MM.1S (cell line): ENCODE measurements around the gene GLS2.

Experiments
- DNase-seq: peaks from one replicate; pipeline ENCODE4 v3.0.0-alpha.2; 2015
- H2AFZ ChIP-seq: fragments of 300-600 bp; sonication (generic); 2 replicates; pipeline ENCODE4 v1.6.0; 2016; ENCODE audit warnings: antibody characterized with exemption, low read length
- H3F3A ChIP-seq: fragments of 300-600 bp; sonication (generic); 2 replicates; pipeline ENCODE4 v1.6.1; 2016; ENCODE audit warnings: mild to moderate bottlenecking, antibody characterized with exemption, low read length, moderate library complexity, mixed read lengths; ENCODE audit not compliant: insufficient read depth
- H3K27ac ChIP-seq: fragments of 300-600 bp; sonication (generic); 2 replicates; pipeline ENCODE4 v1.5.1; 2016; ENCODE audit warnings: mild to moderate bottlenecking, low read length
- H3K27me3 ChIP-seq: fragments of 300-600 bp; sonication (generic); replicated peaks from 2 replicates; pipeline ENCODE4 v1.6.0; 2016; ENCODE audit warnings: low read length; ENCODE audit not compliant: insufficient read depth
- H3K36me3 ChIP-seq: fragments of 300-600 bp; sonication (generic); replicated peaks from 2 replicates; pipeline ENCODE4 v1.6.1; 2016; ENCODE audit warnings: mild to moderate bottlenecking, low read length, mixed read lengths; ENCODE audit not compliant: insufficient read depth
- H3K4me1 ChIP-seq: fragments of 300-600 bp; sonication (generic); 2 replicates; pipeline ENCODE4 v1.6.1; 2016; ENCODE audit warnings: low read length, mixed read lengths
- H3K4me2 ChIP-seq: fragments of 300-600 bp; sonication (generic); 2 replicates; pipeline ENCODE4 v1.6.0; 2016; ENCODE audit warnings: low read depth, low read length
- H3K4me3 ChIP-seq: fragments of 300-600 bp; sonication (generic); 2 replicates; pipeline ENCODE4 v1.5.1; 2016; ENCODE audit warnings: low read length, mixed read lengths
- H3K79me2 ChIP-seq: fragments of 300-600 bp; sonication (generic); 2 replicates; pipeline ENCODE4 v1.6.1; 2016; ENCODE audit warnings: mixed run types, low read length, mixed read lengths
- H3K9ac ChIP-seq: fragments of 300-600 bp; sonication (generic); 2 replicates; pipeline ENCODE4 v1.6.1; 2016; ENCODE audit warnings: low read length, mixed read lengths
- H3K9me2 ChIP-seq: fragments of 300-600 bp; sonication (generic); replicated peaks from 2 replicates; pipeline ENCODE4 v1.6.1; 2016; ENCODE audit warnings: mild to moderate bottlenecking, low read length, mixed read lengths; ENCODE audit not compliant: insufficient read depth
- H3K9me3 ChIP-seq: fragments of 300-600 bp; sonication (generic); replicated peaks from 2 replicates; pipeline ENCODE4 v1.6.1; 2016; ENCODE audit warnings: mild to moderate bottlenecking, low read length, mixed read lengths; ENCODE audit not compliant: insufficient read depth
- H4K20me1 ChIP-seq: fragments of 300-600 bp; sonication (generic); 2 replicates; pipeline ENCODE4 v1.6.1; 2016; ENCODE audit warnings: mild to moderate bottlenecking, low read length, moderate library complexity, mixed read lengths; ENCODE audit not compliant: insufficient read depth
- EZH2 ChIP-seq: fragments of 300-600 bp; sonication (generic); optimal IDR thresholded peaks from 2 replicates; pipeline ENCODE3; 2017; ENCODE audit warnings: low read depth, mild to moderate bottlenecking, antibody characterized with exemption, low read length, mixed read lengths
- EZH2phosphoT487 ChIP-seq: fragments of 300-600 bp; sonication (generic); IDR thresholded peaks from 2 replicates; pipeline ENCODE4 v1.6.1; 2018; ENCODE audit warnings: antibody characterized with exemption, low read length
- TF ChIP-seq, protein P1 (sequence below): fragments of 300-600 bp; sonication (generic); IDR thresholded peaks from 2 replicates; pipeline ENCODE4 v1.5.1; 2016; ENCODE audit warnings: antibody characterized with exemption, low read length, mixed read lengths

The GLS2 gene

DNA sequence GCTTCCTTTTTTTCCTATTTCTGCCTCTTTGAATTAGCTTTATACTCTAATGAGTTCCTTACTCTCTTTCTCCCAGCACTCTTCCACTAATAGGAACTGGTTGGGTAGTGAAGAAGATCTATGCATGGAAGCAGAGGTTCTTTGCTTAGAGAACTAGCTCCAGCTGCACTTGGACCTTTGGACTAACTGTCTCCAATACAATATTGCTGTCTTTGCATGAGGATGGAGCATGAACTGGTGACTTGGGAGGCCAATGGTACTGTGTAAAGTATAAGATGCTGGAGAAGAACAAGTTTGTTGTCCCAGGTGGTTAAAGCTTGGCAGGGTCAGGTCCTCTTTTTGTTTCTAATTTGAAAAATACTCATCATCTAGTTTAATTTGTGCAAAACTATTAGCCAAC lies 2.4 kb upstream of the GLS2 start:
- H3K4me1 ChIP-seq: peaks cover 6% of the 10 kb centered on the region; the same call in 1 of the 2 replicates
- no peaks in the 10 kb centered on the region for H3K36me3 ChIP-seq
- no peaks in the 10 kb centered on the region for H4K20me1 ChIP-seq
- no peak overlapping the region for H2AFZ ChIP-seq
- no peak overlapping the region for H3K27ac ChIP-seq
- H3K4me3 ChIP-seq: no peak overlapping the region
- no peak for DNase-seq
- no peak overlapping the region for H3K9ac ChIP-seq
- no peaks in the 10 kb centered on the region for H3K9me2 ChIP-seq
- no peak overlapping the region for H3K4me2 ChIP-seq
- H3K9me3 ChIP-seq: no peaks in the 10 kb centered on the region
- no peaks in the 10 kb centered on the region for H3K27me3 ChIP-seq
- no peak for TF ChIP-seq EZH2phosphoT487
- TF ChIP-seq, protein P1, sequence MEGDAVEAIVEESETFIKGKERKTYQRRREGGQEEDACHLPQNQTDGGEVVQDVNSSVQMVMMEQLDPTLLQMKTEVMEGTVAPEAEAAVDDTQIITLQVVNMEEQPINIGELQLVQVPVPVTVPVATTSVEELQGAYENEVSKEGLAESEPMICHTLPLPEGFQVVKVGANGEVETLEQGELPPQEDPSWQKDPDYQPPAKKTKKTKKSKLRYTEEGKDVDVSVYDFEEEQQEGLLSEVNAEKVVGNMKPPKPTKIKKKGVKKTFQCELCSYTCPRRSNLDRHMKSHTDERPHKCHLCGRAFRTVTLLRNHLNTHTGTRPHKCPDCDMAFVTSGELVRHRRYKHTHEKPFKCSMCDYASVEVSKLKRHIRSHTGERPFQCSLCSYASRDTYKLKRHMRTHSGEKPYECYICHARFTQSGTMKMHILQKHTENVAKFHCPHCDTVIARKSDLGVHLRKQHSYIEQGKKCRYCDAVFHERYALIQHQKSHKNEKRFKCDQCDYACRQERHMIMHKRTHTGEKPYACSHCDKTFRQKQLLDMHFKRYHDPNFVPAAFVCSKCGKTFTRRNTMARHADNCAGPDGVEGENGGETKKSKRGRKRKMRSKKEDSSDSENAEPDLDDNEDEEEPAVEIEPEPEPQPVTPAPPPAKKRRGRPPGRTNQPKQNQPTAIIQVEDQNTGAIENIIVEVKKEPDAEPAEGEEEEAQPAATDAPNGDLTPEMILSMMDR: no peak
- TF ChIP-seq EZH2: no peak
- no peaks in the 10 kb centered on the region for H3K79me2 ChIP-seq
- no peaks in the 10 kb centered on the region for H3F3A ChIP-seq

DNA sequence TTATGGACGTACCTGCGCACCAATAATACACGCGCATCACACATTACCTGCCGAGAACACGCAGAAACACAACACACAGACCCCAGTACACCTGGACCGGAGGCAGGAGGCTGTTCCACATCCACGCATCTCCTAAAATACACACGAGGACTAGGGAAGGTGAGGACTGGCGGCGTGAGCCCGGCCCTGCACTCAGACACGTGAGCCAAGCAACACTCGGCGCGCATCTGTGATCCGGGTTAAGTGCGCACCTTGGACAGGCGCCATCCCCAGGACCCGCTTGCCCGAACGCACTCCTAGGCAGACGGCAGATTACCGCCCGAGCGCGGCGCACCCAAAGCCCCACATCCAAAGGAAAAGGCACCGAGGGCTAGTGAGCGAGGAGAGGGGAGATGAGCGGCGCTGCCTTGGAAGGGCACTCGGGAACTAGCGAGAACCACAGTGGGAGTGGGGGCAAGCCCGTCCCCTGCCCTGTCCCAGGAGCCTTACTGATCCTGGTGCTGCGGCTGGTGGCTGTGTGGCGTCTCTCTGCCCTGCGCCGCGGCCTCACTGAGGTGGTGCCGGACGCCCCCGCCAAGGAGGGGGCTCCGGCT lies 417 bp downstream of the GLS2 start:
- Histone ChIP-seq H3K9me3 (no peaks in the 10 kb centered on the region), H4K20me1 (no peaks in the 10 kb centered on the region), H3K27ac (no peak overlapping the region), H2AFZ (peak overlapping the region; percentile 87), H3F3A (no peaks in the 10 kb centered on the region), H3K4me1 (peaks cover 6% of the 10 kb centered on the region; the same call in 1 of the 2 replicates), H3K9ac (peak overlapping the region; percentile 49; the same call in 1 of the 2 replicates), H3K9me2 (no peaks in the 10 kb centered on the region), H3K4me2 (peak overlapping the region; percentile 98), H3K27me3 (no peaks in the 10 kb centered on the region), H3K36me3 (no peaks in the 10 kb centered on the region), H3K79me2 (no peaks in the 10 kb centered on the region), H3K4me3 (peak overlapping the region; percentile 77)
- TF ChIP-seq EZH2phosphoT487: no peak
- no peak for TF ChIP-seq EZH2
- TF ChIP-seq, protein P1: no peak
- peak; percentile 39 for DNase-seq

DNA sequence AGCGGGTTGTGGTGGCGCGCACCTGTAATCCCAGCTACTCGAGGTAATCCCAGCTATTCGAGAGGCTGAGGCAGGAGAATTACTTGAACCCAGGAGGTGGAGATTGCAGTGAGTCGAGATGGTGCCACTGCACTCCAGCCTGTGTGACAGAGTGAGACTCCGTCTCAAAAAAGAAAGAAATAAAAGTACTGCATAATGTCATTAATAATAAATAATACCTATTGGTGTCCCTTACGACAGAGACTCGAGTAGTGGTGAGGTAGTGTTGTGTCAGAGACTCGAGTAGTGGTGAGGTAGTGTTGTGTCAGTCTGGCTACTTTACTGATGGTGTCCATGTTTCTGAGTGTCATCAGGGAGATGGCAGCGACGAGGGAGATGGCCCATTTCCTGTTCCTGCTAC lies 1.3 kb downstream of the GLS2 start:
- H3K27me3 ChIP-seq: no peaks in the 10 kb centered on the region
- no peak overlapping the region for H3K4me3 ChIP-seq

More for the DNA sequence above, 1.3 kb downstream of the GLS2 start:
- Histone ChIP-seq H3K36me3 (no peaks in the 10 kb centered on the region), H3K79me2 (peaks cover 2% of the 10 kb centered on the region; the same call in 1 of the 2 replicates), H3F3A (no peaks in the 10 kb centered on the region), H3K9me2 (no peaks in the 10 kb centered on the region), H4K20me1 (no peaks in the 10 kb centered on the region), H3K4me1 (peaks cover 6% of the 10 kb centered on the region; the same call in 1 of the 2 replicates), H3K9ac (no peak overlapping the region), H3K27ac (no peak overlapping the region), H2AFZ (no peak overlapping the region), H3K4me2 (no peak overlapping the region), H3K9me3 (no peaks in the 10 kb centered on the region)
- DNase-seq: no peak
- no peak for TF ChIP-seq EZH2
- no peak for TF ChIP-seq EZH2phosphoT487
- TF ChIP-seq, protein P1: no peak
